Activated CD4-positive, alpha-beta T cell treated with anti-CD3 and anti-CD28 coated beads, Interleukin-2, amount 50 U/mL, for 16 hours (primary cell): ENCODE measurements around the gene PRPF18.

Experiments used
- DNase-seq: peaks from one replicate; pipeline ENCODE4 v3.0.0-alpha.2; 2020

The PRPF18 gene

DNA sequence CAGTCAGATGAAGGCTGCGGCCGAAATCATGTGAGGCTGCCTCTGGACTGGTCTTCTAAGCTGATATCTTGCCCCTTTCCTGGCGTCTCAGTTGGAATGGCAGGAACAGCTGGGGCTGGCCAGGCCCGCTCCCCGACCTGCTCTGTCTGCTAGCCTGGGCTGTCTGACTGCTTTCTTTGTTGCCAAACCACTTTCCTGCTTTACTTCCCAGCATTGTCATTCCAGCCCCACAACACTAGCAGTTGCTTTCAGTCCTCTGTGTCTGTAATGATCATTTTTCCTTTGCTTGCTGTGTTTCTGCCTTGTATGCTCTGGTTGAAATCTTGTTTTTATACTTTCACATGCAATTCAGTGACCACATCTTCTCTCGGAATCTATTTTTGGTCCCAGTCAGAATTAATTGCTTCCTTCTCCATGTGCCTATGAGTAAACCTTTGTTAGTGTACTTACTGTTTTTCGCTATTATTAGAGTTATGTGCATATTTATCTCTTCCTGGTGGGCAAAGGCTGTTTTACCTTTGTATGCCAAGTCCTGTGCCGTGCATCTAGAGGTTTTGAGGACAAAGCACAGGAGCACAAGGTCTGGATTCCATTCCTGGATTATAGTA is 21.6 kb downstream of the PRPF18 start:
- no peak for DNase-seq

DNA sequence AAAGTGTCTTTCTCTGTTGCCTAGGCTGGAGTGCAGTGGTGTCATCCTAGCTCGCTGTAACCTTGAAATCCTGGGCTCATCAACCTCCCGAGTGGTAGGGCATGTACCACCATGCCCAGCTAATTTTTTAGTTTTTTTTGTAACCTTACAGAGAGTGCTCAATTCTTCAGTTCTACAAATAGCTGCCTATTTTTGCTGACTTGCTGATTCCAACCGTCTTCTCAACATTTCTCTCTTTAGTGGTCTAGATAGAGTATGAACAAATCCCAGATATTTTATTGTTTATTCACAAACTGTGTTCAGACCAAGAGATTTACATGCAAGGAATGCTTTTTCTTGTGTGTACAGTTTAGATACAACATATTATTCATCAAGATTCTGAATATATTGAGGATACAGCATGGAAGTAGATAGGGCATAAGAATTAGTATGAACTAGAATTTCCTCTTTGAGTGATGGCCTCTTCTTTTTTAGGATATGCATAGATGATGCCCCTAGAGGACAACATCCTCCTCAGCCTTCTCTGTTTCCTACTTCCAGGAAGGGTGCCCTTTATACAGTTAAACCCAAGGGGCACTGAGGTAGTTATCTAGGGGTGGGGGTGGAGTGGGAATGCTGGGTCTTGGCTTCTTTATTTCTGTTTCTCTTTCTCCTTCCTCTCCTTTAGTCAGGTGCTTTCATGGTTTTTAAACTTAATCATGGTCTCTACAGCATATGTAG is 26.0 kb downstream of the PRPF18 start:
- no peak for DNase-seq

DNA sequence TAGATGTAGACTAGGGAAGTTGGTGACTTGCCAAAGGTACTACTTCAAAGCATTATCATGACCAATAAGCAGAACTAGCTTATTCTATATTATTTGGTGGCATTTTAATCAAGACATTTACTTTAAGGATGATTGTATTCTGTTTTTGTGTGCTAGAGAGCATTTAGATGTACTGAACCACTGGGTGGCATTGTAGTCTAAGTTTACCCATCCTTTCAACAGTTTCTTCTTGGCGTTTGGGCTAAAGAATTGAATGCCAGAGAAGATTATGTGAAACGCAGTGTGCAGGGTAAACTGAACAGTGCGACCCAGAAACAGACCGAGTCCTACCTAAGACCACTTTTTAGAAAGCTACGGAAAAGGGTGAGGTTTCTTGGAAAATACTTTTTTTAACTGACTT is 26.8 kb downstream of the PRPF18 start:
- DNase-seq: no peak

DNA sequence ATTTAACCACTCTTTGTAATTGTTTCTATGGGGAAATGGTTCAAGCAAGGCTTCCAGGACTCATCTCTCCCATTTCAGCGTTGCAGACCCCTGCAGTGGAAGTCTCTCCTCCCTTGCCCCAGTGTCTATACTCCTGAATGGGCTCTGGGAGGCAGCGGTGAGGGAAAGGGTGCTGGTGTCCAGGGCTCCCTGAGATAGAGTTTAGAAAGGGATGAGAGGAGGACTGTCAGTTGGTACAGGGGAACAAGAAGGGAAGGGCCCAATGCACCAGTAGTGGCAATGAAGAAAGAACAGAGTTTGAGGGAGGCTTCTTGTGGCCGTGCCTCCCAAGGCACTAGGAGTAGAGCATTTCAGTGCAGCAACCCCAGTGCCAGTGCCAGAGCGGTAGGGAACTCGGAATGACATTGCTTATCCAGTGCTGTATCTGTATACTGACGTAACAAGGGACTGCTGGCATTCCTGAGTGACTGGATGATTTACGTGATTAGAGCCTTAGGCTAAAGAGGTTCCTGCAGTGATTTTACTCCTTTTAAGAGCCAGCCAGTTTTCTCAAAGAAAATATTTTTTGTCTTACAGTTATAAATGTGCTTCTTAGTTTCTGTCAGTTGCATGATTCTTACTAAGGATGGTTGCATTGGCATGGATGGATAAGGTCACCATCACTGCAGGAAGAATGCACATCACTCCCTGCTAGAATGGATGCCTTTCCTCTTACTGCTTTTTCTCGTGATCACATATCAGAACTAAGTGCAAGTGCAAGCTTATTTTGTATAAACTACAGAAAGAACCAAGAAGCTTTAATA is 28.0 kb downstream of the PRPF18 start:
- no peak for DNase-seq

DNA sequence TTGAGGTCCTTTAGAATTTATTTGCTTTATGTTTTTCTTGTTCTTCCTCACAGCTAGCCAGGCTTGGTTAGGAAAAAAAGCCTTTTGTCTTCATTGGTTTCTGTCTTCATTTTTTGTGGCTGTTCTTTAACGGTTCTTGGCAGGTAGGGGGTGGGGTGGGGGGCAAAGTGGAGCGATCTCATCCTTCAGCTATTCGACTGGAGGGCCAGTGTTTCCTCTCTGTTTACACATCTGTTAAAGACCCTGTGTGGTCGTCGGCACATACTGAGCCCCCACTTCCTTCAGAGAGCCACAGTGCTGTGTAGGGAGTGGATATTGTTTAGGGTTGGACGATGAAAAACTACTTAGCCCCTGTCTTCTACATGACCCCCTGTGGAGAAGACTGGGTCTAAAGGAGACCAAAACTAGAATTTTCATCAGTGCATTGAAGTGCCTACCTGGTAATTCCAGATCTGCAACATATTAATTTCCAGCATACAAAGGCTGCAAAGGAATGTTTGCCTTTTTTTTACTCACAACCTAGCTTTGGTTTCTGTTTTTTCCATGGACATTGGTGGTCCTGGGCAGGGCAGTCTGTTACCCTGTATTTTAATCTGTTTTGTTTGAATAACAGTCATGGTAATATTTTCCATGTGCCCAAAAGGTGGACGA is 29.0 kb downstream of the PRPF18 start:
- no peak for DNase-seq

DNA sequence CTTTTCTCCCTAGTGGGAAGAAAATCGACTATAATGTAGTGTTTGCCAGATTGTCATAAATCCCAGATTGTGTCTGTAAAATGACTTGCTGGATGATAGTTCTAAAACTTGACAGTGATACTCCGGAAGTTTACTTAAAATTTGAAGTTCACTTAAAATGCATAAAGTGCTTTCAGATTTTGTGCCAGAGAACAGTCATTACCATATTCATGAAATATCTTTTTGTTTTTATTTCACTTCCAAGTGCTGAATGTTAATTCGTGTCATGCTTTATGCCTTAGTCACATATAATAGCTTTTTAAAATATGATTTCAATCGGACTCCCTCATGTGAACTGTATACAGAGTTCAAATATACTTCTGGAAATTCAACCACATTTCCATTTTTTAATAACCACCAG is 30.4 kb downstream of the PRPF18 start:
- DNase-seq: no peak

DNA sequence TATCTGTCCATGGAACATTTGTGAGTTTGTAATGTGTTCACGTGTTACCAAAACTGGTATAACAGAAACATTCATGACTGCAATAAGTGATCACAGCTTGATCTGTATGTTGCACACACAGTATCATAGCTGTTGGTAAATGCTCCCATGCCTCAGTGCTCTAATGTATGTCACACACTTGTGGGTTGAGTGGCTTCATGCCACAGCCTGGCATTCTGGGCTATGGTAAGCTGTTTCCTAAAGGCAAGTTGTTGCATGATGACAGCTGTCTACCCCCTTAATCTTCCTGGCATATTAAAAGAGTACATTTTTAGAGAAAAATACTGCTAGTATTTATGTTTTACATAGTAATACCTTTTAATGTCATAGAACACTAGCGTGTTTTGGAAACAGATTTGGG is 35.2 kb downstream of the PRPF18 start:
- no peak for DNase-seq

DNA sequence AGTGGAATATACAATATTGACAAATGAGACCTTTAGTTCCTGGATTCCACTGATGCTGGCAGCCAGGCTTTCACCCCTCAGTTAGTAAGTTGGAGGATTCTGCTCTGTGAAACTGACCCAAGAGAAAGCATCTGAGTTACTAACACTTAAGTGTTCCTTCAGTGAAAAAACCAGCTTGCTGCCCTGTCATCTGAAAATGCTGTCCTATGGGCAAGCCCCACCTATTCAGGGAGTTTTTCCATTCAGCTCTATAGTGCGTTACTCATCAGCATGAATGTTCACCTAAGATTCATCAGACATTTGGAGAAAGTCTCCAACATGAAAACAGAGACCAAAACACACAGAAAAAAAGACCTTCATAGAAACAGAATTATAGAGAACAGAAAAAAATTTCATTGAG is 37.9 kb downstream of the PRPF18 start:
- no peak for DNase-seq

DNA sequence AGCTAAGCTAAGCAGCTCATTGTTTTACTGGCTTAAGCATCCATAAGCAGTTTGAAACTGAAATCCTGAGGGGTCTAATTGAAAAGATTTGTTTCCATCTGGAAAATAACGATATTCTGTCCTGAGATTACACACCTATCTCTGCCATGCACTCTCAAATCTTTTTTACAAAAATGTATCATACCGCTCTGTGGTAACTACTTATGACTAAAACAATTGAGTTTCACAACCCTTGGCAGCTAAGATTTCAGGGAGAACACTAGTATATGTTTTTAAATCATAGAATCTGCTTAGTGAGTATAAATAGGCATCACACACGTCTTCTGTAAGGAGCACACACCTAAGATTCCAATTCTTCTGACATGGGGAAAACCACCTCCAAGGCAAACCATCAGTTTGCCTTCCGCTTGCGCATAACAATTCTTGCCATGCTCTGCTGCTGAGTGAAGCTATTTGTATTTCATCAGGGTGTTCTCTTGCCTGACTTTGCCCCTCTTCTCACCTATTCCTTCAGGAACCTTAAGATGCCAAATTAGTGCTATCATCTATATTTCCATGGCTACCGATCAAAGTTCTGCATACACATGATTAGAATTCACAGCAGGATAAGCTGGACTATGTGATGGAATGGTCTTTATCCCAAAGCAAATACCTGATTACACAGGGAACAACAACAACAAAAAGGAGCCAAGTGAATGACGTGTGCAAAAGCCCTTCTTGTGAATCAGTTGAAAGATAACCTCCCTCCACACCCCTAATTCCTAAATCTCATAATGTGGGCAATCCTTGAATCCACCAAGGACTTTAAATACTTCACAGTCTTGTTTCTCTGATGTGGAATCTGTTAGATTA is 40.9 kb downstream of the PRPF18 start:
- peak; percentile 21 for DNase-seq

DNA sequence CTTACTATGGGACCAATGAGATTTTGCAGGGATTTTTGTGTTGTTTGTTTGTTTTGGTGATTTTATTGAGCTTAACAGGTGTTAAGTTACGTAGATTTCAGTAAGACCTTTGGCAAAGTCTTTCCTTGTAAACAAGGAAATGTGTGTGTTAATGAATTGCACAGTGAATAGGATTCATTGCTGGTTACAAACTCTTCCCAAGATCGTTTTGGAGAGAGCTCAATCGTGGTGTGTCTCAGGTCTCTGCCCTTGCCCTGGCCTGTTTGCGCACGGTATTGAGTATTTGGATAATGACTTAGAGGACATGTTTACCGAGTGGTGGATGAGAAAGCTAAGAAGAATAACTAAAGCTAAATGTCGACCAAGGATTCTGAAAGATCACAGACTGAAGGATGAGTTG is 41.9 kb downstream of the PRPF18 start:
- DNase-seq: no peak

DNA sequence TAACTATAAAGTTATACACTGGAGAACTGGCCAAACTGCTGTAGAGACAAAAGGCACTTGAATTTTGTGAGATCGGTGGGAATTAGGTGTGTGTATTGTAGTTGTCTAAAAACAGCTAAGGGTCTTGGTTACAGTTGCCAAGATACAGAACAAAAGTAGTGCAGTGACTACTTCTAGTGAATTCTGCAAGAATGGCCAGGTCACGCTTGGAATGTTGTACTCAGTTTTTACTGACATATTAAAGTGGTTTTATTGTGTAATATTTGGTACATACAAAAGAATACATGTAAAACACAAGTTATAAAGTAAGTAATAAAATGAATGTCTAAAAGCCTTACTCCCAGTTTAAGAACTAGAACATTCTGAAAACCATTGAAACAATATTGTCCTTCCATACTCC is 42.4 kb downstream of the PRPF18 start:
- no peak for DNase-seq

DNA sequence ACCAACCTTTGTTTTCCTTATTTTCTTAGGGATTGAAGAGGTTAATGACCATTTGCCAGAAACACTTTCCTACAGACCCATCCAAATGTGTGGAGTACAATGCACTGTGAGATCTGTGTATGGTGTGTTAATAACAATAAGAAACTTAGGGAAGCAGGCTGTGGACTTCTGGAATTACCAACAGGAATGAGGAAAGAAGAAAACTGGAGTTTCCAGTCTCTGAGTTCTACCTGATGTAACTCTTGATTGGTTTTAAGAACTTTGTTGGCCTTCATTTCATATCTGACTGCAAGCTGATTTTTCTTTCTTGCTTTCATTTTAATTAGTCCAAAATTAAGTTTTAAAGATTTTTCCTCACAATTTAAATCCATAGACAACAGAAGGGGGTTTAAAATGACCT is 43.5 kb downstream of the PRPF18 start:
- DNase-seq: no peak

DNA sequence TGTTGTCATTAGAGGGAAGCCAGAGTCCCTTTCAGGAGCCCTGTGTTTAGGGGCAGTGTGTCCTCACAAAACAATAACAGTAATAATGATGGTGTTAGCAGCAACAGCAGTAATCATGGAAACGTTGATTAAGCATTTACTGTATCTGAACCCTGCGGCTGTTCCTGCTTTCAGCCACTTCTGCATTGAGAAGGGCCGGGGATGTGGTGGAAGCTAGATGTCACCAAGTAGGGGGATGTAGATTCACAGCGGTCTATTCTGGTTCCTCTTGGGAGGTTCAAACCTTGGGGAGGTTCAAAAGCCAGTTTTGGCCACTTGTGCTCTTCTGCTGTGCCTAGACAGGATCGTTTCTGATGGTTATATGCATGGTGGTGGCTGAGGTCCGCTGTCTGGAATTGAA is 44.8 kb downstream of the PRPF18 start:
- DNase-seq: no peak

DNA sequence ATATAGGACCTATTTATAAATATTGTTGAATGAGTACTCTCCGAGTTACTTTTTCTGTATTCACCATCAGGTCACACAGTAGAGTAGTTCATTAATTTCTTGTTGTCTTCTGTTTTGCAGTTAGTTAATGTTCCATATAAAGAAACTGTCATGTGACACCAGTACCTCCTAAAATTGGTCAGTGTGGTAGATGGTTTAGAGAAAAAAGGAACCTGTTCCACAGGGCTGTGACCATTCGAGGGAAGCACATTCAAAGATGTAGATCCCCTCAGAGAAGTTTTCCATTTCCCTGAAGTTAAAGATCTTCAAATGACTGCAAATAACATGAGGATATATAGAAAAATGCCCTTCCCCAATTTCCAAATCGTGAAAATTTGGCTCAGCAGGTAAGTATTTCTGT is 45.7 kb downstream of the PRPF18 start:
- DNase-seq: no peak

DNA sequence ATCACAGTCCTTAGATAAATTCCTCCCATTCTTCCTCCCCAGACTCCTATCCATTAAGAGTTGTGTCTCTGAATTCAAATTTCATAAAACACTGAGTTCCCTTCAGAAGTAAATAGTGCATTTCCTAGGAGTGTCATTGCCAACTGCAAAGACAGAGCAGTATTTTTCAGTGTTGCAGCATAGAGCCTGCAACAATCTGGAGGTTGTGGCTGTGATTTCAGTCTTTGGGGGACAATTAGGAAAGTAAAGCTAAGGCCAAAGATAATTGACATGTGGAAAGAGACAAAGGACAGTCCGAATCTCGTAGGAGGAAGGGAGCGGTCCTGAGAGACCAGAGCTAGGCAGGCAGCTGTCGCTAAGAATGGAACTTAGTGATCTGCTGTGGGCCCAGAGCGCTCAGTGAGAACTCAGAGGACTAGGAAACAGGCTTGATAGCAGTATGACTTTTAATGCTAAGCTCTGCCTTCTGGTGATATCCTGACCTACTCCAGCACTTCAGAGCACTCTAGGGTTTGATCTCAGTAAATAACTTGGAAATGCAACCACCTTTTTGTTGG is 46.2 kb downstream of the PRPF18 start:
- DNase-seq: no peak

DNA sequence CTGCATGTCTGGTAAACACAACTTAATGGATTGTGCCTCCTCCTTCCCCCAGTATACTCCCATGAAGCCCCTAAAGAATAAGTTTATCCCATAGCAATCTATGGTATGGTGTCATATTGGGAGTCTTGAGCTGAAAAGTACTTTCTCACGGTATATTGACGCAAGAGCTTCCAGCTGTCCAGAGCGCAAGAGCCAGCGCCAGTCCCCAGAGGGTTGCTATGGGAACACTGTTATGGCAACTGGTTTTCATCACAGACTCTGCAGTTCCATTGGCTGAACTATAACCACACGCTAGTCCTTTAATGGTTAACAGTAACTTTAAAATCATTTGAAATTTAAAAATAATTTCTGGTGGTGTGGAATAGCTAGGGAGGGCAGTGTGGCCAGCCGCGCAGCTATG is 46.9 kb downstream of the PRPF18 start:
- no peak for DNase-seq

DNA sequence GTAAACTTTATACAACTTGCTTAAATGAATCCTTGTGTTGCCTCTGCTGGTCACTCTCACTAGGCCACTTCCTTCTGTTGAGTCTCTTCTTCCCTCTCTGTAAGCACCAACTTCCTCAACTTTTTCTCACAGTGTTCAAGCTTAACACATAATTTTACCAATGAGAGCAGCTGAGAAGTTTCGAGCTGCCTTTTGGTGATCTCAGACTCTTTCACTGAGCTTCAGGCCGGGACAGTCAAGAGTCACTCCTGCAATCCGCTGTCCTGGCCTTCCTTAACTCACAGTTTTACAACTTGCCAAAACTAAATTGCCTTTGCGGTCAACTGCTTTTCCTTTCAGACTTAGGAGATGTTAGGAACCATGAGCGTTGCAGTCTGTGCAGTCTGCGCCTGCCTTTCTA is 47.4 kb downstream of the PRPF18 start:
- no peak for DNase-seq

DNA sequence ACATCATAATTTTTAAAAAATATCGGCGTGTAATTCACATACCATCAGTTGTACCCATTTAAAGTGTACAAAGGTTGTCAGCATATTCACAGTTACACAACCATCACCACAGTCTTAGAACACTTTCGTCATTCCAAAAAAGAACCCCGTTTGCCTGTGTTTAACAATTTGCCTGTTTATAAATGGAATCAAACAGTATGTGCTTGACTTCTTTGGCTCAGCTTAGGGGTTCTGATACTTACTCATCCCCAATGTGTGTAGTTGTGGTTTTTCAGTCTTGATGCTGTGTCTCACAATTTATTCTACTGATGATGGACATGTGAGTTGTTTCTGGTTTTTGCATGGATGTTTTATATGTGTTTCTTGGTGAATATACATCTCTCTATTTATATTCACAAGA is 50.0 kb downstream of the PRPF18 start:
- no peak for DNase-seq

DNA sequence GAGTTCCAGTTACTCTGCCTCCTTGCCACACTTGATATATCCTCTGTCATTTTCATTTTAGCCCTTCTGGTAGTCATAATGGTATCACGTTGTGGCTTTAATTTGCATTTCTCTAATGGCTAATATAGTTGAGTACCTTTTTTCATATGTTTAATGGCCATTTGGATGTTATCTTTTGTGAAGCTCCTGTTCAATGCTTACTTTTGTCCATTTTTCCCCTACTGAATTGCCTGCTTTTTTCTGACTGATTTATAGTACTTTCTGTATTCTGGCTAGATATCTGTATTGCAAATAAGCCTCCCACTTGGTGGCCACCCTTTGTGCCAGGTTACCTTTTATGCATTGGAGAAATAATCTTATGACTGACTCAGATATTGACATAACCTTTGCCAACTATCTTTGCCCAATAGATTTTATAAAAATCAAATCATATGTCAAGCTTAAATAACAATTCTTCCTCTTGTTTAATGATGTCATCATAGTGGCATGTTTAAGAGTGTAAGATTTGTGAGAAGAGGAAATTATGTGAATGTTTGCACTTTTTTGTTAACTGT is 50.6 kb downstream of the PRPF18 start:
- no peak for DNase-seq

DNA sequence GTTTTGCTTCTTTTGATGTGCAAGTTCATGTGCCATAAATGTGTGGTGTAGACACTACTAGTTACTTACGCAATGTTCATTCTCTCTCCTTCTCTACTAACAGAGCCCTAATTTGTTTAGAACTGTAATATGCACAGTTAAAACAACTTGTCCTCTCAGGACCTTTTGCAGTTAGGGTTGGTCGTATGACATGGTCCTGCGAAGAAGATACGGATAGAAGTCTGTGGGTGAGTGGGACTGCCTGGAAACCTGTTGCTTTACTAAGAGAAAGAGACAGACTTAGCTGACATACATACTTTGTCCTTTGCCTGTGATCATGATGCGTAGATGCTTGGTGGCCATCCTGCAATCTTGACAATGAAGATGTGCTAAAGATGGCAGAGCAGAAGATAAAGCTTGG is 51.1 kb downstream of the PRPF18 start:
- no peak for DNase-seq

DNA sequence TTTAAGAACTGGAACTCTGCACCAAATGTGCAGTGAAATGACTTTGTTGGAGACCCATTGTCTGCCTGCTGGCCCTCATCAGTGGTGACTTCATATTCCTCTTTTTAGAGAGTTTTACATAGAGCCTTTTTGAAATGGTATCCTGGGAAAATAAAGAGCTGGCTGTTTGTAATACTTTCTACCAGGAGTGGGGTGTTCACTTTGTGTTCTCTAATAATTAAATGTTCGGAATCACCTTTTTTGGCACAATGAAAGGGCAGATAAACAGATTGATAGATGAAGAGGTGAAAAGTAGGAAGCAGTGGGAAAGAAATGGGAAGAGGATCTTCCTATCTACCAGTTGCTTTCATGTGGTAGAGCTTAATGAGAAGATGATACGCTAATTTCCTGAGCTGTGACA is 55.5 kb downstream of the PRPF18 start:
- DNase-seq: no peak

DNA sequence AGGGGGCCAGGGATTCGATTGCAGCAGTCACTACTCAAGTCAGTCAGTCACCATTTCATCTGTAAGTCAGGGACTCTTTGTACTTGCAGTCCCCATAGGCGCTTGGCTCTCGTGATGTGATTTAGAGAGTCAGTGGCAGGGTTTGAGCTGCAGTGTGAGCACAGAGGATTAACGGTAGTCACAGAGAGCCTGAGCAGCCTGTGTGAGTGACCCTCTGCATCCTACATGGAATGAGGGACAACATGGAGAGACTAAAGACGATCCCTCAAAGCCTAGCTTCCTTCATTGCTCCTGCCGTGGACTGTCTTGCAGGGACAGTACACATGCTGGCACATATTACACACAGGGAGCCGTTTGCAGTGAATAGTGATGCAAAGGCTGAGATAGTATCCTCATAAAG is 56.3 kb downstream of the PRPF18 start:
- no peak for DNase-seq
